BLaER1 (cell line): ENCODE data around the gene RGSL1.

Experiments
- H3K27ac ChIP-seq: shearing (Covaris generic); formaldehyde crosslinking; 2 replicates; pipeline ENCODE4 v1.8.1; 2022
- H3K27me3 ChIP-seq: shearing (Covaris generic); formaldehyde crosslinking; 2 replicates; pipeline ENCODE4 v1.8.1; 2022
- H3K36me3 ChIP-seq: shearing (Covaris generic); formaldehyde crosslinking; 2 replicates; pipeline ENCODE4 v1.8.1; 2022
- H3K4me1 ChIP-seq: shearing (Covaris generic); formaldehyde crosslinking; 2 replicates; pipeline ENCODE4 v1.8.1; 2022
- H3K4me2 ChIP-seq: shearing (Covaris generic); formaldehyde crosslinking; 2 replicates; pipeline ENCODE4 v1.8.1; 2022
- H3K4me3 ChIP-seq: shearing (Covaris generic); formaldehyde crosslinking; 2 replicates; pipeline ENCODE4 v1.8.1; 2022
- H3K9ac ChIP-seq: shearing (Covaris generic); formaldehyde crosslinking; 2 replicates; pipeline ENCODE4 v1.8.1; 2022
- H3K9me3 ChIP-seq: shearing (Covaris generic); formaldehyde crosslinking; 2 replicates; pipeline ENCODE4 v1.8.1; 2022
- H4K20me1 ChIP-seq: shearing (Covaris generic); formaldehyde crosslinking; 2 replicates; pipeline ENCODE4 v1.8.1; 2022
- Cebpa-rat ChIP-seq: shearing (Covaris generic); IDR thresholded peaks from 2 replicates; pipeline ENCODE4 v1.8.1; 2022

RGSL1 gene

GRCh38 chr1:182561456-182561855 lies 111.5 kb downstream of the RGSL1 start:
- Histone ChIP-seq H3K27me3 (no peaks in the 10 kb centered on the region), H3K27ac (no peak overlapping the region), H3K9me3 (no peaks in the 10 kb centered on the region), H3K4me1 (peaks cover 9% of the 10 kb centered on the region; the same call in 1 of the 2 replicates), H3K36me3 (no peaks in the 10 kb centered on the region), H3K4me3 (no peak overlapping the region), H3K9ac (no peak overlapping the region), H3K4me2 (no peak overlapping the region), H4K20me1 (no peaks in the 10 kb centered on the region)
- TF ChIP-seq Cebpa-rat: no peak

DNA sequence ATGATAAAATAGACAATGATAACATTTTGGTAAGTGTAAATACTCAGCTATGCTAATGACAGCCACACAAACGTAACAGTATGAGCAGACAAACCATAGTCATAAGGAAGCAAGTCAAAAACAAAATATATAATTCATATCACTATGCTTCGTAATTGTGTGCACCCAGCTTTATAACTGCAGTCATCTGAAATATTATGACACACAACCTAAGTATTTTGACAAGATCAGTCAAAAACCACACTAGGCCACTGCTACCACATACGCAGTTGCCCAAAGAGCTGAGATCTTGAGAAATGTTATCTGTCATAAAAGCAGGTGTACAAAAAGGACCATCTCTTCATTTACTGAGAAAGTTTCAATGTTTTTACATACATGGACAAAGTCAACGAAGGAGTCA lies 113.1 kb downstream of the RGSL1 start:
- H3K36me3 ChIP-seq: no peaks in the 10 kb centered on the region
- no peak overlapping the region for H3K4me3 ChIP-seq
- H3K27ac ChIP-seq: no peak overlapping the region
- H3K9ac ChIP-seq: no peak overlapping the region
- H4K20me1 ChIP-seq: no peaks in the 10 kb centered on the region
- no peak overlapping the region for H3K4me2 ChIP-seq
- TF ChIP-seq Cebpa-rat: no peak
- H3K4me1 ChIP-seq: peaks cover 5% of the 10 kb centered on the region; the same call in 1 of the 2 replicates
- no peaks in the 10 kb centered on the region for H3K9me3 ChIP-seq
- no peaks in the 10 kb centered on the region for H3K27me3 ChIP-seq

- no peaks in the 10 kb centered on the region for H3K9me3 ChIP-seq
- no peaks in the 10 kb centered on the region for H3K27me3 ChIP-seq
- H3K27ac ChIP-seq: no peak overlapping the region
- TF ChIP-seq Cebpa-rat: no peak
- no peak overlapping the region for H3K4me2 ChIP-seq
- no peaks in the 10 kb centered on the region for H4K20me1 ChIP-seq
- H3K36me3 ChIP-seq: no peaks in the 10 kb centered on the region
- no peak overlapping the region for H3K4me3 ChIP-seq
- H3K4me1 ChIP-seq: peaks cover 10% of the 10 kb centered on the region
- H3K9ac ChIP-seq: no peak overlapping the region
These were observed 114.6 kb downstream of the RGSL1 start for GRCh38 chr1:182564406-182565004.

DNA sequence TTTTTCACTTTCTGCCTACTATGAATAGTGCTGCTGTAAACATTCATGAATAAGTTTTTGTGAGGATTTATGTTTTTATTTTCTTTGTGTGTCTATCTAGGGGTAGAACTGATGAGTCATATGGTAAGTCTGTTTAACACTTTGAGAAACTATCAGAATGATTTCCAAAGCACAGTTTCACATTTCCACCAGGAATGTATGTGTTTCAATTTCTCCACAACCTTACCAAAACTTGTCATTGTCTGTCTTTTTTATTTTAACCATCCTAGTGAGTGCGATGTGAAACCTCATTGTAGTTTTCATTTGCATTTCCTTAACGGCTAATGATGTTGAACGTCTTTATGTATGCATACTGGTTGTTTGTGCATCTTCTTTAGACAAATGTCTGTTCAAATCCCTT lies 115.6 kb downstream of the RGSL1 start:
- no peaks in the 10 kb centered on the region for H3K27me3 ChIP-seq
- H3K27ac ChIP-seq: no peak overlapping the region
- no peaks in the 10 kb centered on the region for H3K9me3 ChIP-seq
- no peaks in the 10 kb centered on the region for H4K20me1 ChIP-seq
- no peak for TF ChIP-seq Cebpa-rat
- H3K9ac ChIP-seq: no peak overlapping the region
- no peaks in the 10 kb centered on the region for H3K36me3 ChIP-seq
- no peak overlapping the region for H3K4me3 ChIP-seq
- peaks cover 21% of the 10 kb centered on the region for H3K4me1 ChIP-seq
- H3K4me2 ChIP-seq: no peak overlapping the region

- no peak overlapping the region for H3K4me2 ChIP-seq
- no peak for TF ChIP-seq Cebpa-rat
- no peaks in the 10 kb centered on the region for H3K27me3 ChIP-seq
- no peaks in the 10 kb centered on the region; the same call in 1 of the 2 replicates for H3K36me3 ChIP-seq
- H3K4me1 ChIP-seq: peaks cover 28% of the 10 kb centered on the region
- H4K20me1 ChIP-seq: no peaks in the 10 kb centered on the region
- no peak overlapping the region for H3K9ac ChIP-seq
- 0 out of 2 replicates have a peak, but pooled peaks cover 9% of the 10 kb centered on the region for H3K9me3 ChIP-seq
- H3K4me3 ChIP-seq: no peak overlapping the region
- no peak overlapping the region for H3K27ac ChIP-seq
These were observed 117.7 kb downstream of the RGSL1 start for GRCh38 chr1:182567629-182568028.

DNA sequence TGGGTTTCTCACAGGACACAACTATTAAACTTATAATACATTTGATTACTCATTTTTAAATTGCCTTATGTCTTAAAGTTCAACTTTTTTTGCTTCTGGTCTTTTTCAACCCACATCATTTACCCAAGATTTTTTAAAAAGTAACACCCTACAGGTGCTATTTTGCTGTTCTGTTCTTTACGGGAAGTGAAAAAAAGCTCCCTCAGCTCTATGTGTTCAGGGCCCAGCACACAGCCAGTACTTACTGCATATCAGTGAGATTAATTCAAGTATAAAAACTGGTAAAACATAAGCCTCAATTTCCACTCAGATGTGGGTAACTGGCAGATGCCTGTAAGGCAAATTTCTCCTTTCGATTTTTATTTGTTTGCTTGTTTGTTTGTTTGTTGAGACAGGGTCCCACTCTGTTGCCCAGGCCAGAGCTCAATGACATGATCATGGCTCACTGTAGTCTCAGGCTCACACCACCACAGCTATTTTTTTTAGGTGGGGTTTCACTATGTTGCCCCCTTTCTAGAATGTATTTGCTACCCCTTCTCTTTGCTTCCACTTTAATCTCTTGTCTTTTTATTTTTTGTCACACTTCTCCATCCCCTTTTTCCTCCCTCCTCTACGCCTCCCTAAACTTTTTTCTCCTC lies 118.8 kb downstream of the RGSL1 start:
- Histone ChIP-seq H3K27me3 (no peaks in the 10 kb centered on the region), H3K4me3 (no peak overlapping the region), H3K9me3 (0 out of 2 replicates have a peak, but pooled peaks cover 9% of the 10 kb centered on the region), H3K27ac (no peak overlapping the region), H3K36me3 (no peaks in the 10 kb centered on the region; the same call in 1 of the 2 replicates), H4K20me1 (no peaks in the 10 kb centered on the region), H3K9ac (no peak overlapping the region), H3K4me2 (peak overlapping the region; percentile 65), H3K4me1 (peaks cover 28% of the 10 kb centered on the region)
- no peak for TF ChIP-seq Cebpa-rat

DNA sequence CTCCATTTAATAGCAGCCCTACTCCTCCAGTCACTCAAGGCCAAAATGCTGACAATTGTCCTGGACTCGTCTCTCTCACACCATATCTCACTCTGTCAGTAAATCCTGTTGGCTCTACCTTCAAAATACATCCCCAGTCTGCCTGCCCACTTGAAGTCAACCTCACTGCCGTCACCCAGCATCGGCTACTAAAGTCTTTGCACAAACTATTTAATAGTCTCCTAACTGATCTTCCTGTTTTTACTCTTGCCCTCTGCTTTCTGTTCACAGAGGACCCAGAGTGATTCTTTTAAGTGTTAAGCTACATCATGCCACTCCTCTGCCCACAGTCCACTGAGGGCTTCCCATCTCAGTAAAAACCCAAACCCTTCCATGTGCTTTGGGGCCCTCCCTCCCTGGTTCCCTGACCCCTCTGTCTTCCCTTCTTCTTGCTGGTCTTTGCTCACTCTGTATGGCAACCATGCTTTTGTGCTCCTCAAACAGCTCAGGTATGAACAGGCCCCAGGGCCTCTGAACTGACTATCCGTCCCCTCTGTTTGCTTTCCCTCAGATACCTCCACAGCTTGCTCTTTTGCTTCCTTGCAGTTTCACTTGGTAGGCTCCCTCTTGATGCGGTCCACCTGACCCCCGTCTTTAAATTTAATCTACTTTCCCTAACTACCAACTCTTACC lies 120.1 kb downstream of the RGSL1 start:
- Histone ChIP-seq H3K27ac (peak overlapping the region; percentile 70), H3K27me3 (no peaks in the 10 kb centered on the region), H3K9ac (no peak overlapping the region; the same call in 1 of the 2 replicates), H3K4me3 (no peak overlapping the region), H3K9me3 (0 out of 2 replicates have a peak, but pooled peaks cover 9% of the 10 kb centered on the region), H4K20me1 (no peaks in the 10 kb centered on the region), H3K36me3 (peaks cover 11% of the 10 kb centered on the region), H3K4me1 (peaks cover 28% of the 10 kb centered on the region), H3K4me2 (peak overlapping the region; percentile 65)
- TF ChIP-seq Cebpa-rat: no peak

GRCh38 chr1:182570611-182570970 lies 120.6 kb downstream of the RGSL1 start:
- H3K9ac ChIP-seq: no peak overlapping the region
- H3K9me3 ChIP-seq: 0 out of 2 replicates have a peak, but pooled peaks cover 9% of the 10 kb centered on the region
- H3K4me3 ChIP-seq: no peak overlapping the region
- H4K20me1 ChIP-seq: no peaks in the 10 kb centered on the region
- H3K27me3 ChIP-seq: no peaks in the 10 kb centered on the region
- peak overlapping the region; percentile 70 for H3K27ac ChIP-seq
- no peak for TF ChIP-seq Cebpa-rat
- peaks cover 16% of the 10 kb centered on the region for H3K36me3 ChIP-seq
- H3K4me2 ChIP-seq: peak overlapping the region; percentile 65
- peaks cover 28% of the 10 kb centered on the region for H3K4me1 ChIP-seq

DNA sequence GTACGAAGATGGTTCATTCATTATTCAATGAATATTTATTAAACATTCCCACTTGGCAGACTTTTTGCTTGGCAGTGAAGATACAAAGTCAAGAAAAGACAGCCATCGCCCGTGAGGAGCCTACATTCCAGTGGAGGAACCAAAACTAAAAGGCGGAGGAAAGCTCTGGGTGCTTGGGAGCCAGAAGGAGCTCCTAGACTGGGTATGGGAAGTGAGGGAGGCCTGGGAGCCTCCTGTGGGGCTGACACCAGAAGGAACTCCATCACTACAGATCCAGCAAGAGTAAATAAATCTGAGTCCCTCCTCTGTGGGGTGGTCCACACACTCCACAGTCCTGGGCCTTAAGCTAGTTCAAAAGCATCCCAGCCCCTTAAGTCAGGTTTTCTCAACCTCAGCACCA lies 124.2 kb downstream of the RGSL1 start:
- Histone ChIP-seq H3K27me3 (no peaks in the 10 kb centered on the region), H3K4me3 (no peak overlapping the region), H3K4me2 (no peak overlapping the region), H3K27ac (no peak overlapping the region), H3K4me1 (peaks cover 27% of the 10 kb centered on the region), H4K20me1 (no peaks in the 10 kb centered on the region), H3K36me3 (peaks cover 31% of the 10 kb centered on the region), H3K9me3 (0 out of 2 replicates have a peak, but pooled peaks cover 9% of the 10 kb centered on the region), H3K9ac (no peak overlapping the region)
- no peak for TF ChIP-seq Cebpa-rat
